Ishikawa (cell line): Measurements from ENCODE around the gene ZC3H8.

ENCODE experiments used
- CEBPB ChIP-seq: IDR thresholded peaks from 2 replicates; pipeline ENCODE4 v1.6.1; 2012
- CREB1 ChIP-seq: IDR thresholded peaks from 2 replicates; pipeline ENCODE4 v1.6.1; 2012; ENCODE audit warnings: low read depth
- EGR1 ChIP-seq: IDR thresholded peaks from 2 replicates; pipeline ENCODE4 v1.6.1; 2012
- EP300 ChIP-seq: IDR thresholded peaks from 2 replicates; pipeline ENCODE4 v1.6.1; 2012; ENCODE audit warnings: borderline replicate concordance
- FOXM1 ChIP-seq: IDR thresholded peaks from 2 replicates; pipeline ENCODE4 v1.6.1; 2012; ENCODE audit warnings: low read depth, borderline replicate concordance
- NFIC ChIP-seq: IDR thresholded peaks from 2 replicates; pipeline ENCODE4 v1.6.1; 2012
- RAD21 ChIP-seq: IDR thresholded peaks from 2 replicates; pipeline ENCODE4 v1.6.1; 2012; ENCODE audit warnings: low read depth
- TAF1 ChIP-seq: IDR thresholded peaks from 2 replicates; pipeline ENCODE4 v1.6.1; 2012; ENCODE audit warnings: low read depth, mild to moderate bottlenecking
- TCF12 ChIP-seq: IDR thresholded peaks from 2 replicates; pipeline ENCODE4 v1.6.1; 2012; ENCODE audit warnings: low read depth
- TEAD4 ChIP-seq: IDR thresholded peaks from 2 replicates; pipeline ENCODE4 v1.6.1; 2012
- YY1 ChIP-seq: IDR thresholded peaks from 2 replicates; pipeline ENCODE4 v1.6.1; 2012; ENCODE audit warnings: low read depth
- ZBTB7A ChIP-seq: IDR thresholded peaks from 2 replicates; pipeline ENCODE4 v1.6.1; 2012; ENCODE audit warnings: low read depth
- TF ChIP-seq, protein P1 (sequence below): IDR thresholded peaks from 2 replicates; pipeline ENCODE4 v1.6.1; 2012
- TF ChIP-seq, protein P2 (sequence below): IDR thresholded peaks from 2 replicates; pipeline ENCODE4 v1.6.1; 2012; ENCODE audit warnings: low read depth, mild to moderate bottlenecking

DNA sequence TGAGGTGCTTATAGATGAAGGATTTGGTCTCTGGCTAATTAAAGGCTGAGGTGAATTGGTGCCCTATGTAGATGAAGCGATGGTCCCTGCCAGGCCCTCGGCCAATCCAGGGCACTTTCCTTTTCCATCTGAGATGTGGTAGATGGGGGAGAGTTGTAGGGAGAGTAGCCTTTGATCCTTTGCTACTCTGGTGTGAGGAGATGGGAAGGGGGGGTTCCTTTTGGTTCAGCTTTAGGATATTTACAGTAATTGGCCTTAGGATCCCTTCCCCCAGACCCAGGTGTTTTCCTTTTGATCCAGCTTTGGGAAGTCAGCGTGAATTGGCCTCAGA is 5.4 kb upstream of the ZC3H8 start:
- TF ChIP-seq EP300, result no peak
- no peak for TF ChIP-seq RAD21
- TF ChIP-seq, protein P1, sequence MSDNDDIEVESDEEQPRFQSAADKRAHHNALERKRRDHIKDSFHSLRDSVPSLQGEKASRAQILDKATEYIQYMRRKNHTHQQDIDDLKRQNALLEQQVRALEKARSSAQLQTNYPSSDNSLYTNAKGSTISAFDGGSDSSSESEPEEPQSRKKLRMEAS, result no peak
- TF ChIP-seq TCF12, result no peak
- TF ChIP-seq CREB1, result no peak
- no peak for TF ChIP-seq YY1
- no peak for TF ChIP-seq FOXM1
- no peak for TF ChIP-seq NFIC
- TF ChIP-seq, protein P2, sequence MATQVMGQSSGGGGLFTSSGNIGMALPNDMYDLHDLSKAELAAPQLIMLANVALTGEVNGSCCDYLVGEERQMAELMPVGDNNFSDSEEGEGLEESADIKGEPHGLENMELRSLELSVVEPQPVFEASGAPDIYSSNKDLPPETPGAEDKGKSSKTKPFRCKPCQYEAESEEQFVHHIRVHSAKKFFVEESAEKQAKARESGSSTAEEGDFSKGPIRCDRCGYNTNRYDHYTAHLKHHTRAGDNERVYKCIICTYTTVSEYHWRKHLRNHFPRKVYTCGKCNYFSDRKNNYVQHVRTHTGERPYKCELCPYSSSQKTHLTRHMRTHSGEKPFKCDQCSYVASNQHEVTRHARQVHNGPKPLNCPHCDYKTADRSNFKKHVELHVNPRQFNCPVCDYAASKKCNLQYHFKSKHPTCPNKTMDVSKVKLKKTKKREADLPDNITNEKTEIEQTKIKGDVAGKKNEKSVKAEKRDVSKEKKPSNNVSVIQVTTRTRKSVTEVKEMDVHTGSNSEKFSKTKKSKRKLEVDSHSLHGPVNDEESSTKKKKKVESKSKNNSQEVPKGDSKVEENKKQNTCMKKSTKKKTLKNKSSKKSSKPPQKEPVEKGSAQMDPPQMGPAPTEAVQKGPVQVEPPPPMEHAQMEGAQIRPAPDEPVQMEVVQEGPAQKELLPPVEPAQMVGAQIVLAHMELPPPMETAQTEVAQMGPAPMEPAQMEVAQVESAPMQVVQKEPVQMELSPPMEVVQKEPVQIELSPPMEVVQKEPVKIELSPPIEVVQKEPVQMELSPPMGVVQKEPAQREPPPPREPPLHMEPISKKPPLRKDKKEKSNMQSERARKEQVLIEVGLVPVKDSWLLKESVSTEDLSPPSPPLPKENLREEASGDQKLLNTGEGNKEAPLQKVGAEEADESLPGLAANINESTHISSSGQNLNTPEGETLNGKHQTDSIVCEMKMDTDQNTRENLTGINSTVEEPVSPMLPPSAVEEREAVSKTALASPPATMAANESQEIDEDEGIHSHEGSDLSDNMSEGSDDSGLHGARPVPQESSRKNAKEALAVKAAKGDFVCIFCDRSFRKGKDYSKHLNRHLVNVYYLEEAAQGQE, result no peak
- TF ChIP-seq TAF1, result no peak
- TF ChIP-seq ZBTB7A, result no peak
- no peak for TF ChIP-seq TEAD4
- no peak for TF ChIP-seq CEBPB
- TF ChIP-seq EGR1, result no peak
